SK-N-SH (cell line): ENCODE measurements around the gene ALB.

Experiments
- CTCF ChIP-seq: fragments of 200-600 bp; sonication (generic); IDR thresholded peaks from 2 replicates; pipeline ENCODE4 v1.6.1; 2017; ENCODE audit warnings: antibody characterized with exemption, mild to moderate bottlenecking, moderate library complexity
- EP300 ChIP-seq, 2 experiments: IDR thresholded peaks; 2 replicates each; pipeline versions ENCODE4 v1.4.0 to v1.6.1; 2012; ENCODE audit warnings: borderline replicate concordance in 1 of 2, low read depth in 1 of 2, low read length in 1 of 2
- GATA2 ChIP-seq: sonication (generic); formaldehyde crosslinking; IDR thresholded peaks from 2 replicates; pipeline ENCODE4 v1.5.0; 2020; ENCODE audit warnings: mild to moderate bottlenecking, missing genetic modification reagents
- JUND ChIP-seq: IDR thresholded peaks from 2 replicates; pipeline ENCODE4 v1.4.0; 2012
- MEF2A ChIP-seq: IDR thresholded peaks from 2 replicates; pipeline ENCODE4 v1.4.0; 2012; ENCODE audit warnings: low read depth, borderline replicate concordance
- NFIC ChIP-seq: IDR thresholded peaks from 2 replicates; pipeline ENCODE4 v1.4.0; 2012; ENCODE audit warnings: borderline replicate concordance
- PBX3 ChIP-seq: IDR thresholded peaks from 2 replicates; pipeline ENCODE4; 2012
- POLR2AphosphoS5 ChIP-seq: IDR thresholded peaks from 2 replicates; pipeline ENCODE4 v1.6.1; 2012; ENCODE audit warnings: low read depth, low read length
- RAD21 ChIP-seq: IDR thresholded peaks from 2 replicates; pipeline ENCODE4 v1.6.1; 2012; ENCODE audit warnings: mild to moderate bottlenecking, low read length
- SIN3A ChIP-seq: IDR thresholded peaks from 2 replicates; pipeline ENCODE4 v1.6.1; 2012; ENCODE audit warnings: low read depth, mild to moderate bottlenecking, low read length, moderate library complexity, borderline replicate concordance
- TAF1 ChIP-seq: IDR thresholded peaks from 2 replicates; pipeline ENCODE4 v1.6.1; 2012; ENCODE audit warnings: low read depth, mild to moderate bottlenecking, low read length, moderate library complexity, borderline replicate concordance
- TEAD4 ChIP-seq: IDR thresholded peaks from 2 replicates; pipeline ENCODE4 v1.4.0; 2012; ENCODE audit warnings: mild to moderate bottlenecking, borderline replicate concordance; ENCODE audit not compliant: insufficient read depth

GRCh38 chr4:73446336-73446938 is 42.4 kb downstream of the ALB start:
- TF ChIP-seq PBX3 (no peak), EP300 (IDR thresholded peaks at IDR 0.05; ENCODE audit: borderline replicate concordance in 1 of 2, low read depth in 1 of 2, low read length in 1 of 2) (no peak), CTCF (peak; percentile 86), JUND (no peak), RAD21 (peak; percentile 59), POLR2AphosphoS5 (no peak), MEF2A (no peak), NFIC (no peak), TEAD4 (no peak), SIN3A (no peak), GATA2 (CRISPR knock-in tag) (peak; percentile 56; the same call in 1 of the 2 replicates), TAF1 (no peak)
